HG03103 (cell line): ENCODE results near the gene FAM120B.
A peak's percentile ranks its signal among the peaks of the same experiment; 100 is the strongest.
"Not testable (repeated sequence)": the region's sequence is repeated elsewhere in the genome, so short reads cannot be mapped to it uniquely, and the experiment has no call there.

Source experiments
- ATAC-seq: cut with Tn5 transposase; IDR thresholded peaks from one replicate; pipeline ENCODE4 v1.9.1; 2021; ENCODE audit warnings: low read depth; ENCODE audit not compliant: unreplicated experiment

Gene FAM120B

DNA sequence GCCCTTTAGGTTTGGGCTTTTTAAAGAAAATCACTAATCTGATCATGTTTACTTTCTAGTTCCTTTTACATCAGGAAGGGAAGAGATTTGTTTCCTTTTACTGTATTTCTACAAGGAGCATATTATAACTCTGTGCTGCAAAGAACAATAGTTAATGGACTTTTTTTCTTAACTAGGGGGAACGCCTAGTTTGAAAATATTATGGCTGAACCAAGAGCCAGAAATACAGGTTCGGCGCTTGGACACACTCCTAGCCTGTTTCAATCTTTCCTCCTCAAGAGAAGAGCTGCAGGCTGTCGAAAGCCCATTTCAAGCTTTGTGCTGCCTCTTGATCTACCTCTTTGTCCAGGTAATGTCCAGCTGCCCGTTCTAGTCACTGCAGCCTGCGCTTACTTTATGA, 41.4 kb downstream of the FAM120B start:
- ATAC-seq = no peak

DNA sequence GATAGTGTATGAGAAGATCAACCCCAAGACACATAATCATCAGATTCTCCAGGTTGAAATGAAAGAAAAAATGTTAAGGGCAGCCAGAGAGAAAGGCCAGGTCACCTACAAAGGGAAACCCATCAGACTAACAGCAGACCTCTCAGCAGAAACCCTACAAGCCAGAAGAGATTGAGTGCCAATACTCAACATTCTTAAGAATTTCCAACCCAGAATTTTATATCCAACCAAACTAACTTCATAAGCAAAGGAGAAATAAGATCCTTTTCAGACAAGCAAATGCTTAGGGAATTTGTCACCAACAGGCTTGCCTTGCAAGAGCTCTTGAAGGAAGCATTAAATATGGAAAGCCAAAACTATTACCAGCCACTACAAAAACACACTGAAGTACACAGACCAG, 44.9 kb downstream of the FAM120B start:
- not testable (repeated sequence) for ATAC-seq

DNA sequence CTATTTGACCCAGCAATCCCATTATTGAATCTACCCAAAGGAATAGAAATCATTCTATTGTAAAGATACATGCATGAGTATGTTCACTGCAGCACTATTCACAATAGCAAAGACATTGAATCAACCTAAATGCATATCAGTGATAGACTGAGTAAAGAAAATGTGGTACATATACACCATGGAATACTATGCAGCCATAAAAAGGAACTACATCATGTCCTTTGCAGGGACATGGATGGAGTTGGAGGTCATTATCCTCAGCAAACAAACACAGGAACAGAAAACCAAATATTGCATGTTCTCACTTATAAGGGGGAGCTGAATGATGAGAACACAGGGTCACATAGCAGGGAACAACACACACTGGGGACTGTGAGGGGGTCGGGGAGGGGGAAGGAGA, 48.6 kb downstream of the FAM120B start:
- ATAC-seq = not testable (repeated sequence)

DNA sequence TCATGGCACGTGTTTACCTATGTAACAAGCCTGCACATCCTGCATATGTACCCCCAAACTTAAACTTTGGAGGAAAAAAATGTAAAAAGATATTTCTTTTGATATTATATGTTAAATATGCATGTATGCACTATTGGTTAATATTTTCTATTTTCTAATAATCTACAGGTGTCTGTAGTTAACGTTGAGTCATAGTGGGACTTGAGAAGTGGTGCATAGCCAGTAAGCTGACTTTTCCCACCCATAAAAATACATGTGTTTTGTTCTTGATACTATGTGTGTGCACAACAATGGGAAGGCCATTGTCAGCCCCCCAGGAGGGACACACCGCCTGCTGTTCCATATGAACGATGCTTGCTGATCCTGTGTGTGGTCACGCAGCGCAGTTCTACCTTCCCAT, 49.1 kb downstream of the FAM120B start:
- no peak for ATAC-seq

DNA sequence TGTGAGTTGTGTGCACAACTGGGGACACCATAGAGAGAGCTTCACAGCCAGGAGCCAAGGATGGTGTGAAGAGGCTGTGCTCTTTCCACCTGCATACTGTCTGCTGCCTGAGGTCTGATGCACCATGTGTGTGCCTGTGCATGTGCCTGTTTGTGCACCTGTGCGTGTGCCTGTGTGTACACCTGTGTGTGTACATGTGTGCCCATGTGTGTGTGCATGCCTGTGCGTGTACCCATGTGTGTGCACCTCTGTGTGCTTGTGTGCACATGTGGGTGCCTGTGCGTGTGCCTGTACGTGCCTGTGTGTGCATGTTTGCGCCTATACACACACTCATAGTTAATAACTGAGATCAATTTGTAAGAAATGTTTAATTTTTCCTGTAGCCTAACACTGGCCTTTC, 51.3 kb downstream of the FAM120B start:
- ATAC-seq = no peak

DNA sequence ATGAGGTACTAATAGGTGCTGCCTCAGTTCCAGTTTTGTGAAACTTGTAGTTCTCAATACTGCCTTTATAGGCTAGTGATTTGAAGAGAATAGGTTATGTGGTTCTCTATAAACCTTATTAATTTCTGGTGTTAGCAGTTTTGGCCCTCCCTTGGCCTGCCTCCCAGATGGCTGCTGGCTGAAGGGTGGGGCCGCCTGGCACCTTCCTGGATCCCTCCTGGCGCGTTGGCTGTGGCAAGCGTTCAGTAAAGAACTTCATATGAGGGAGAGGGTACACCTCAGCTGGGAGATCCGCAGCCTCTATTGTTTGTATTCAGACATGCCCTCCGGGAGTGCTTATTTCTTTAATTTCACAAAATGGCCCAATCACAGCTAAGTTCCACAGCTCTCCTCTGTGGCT, 51.9 kb downstream of the FAM120B start:
- no peak for ATAC-seq

DNA sequence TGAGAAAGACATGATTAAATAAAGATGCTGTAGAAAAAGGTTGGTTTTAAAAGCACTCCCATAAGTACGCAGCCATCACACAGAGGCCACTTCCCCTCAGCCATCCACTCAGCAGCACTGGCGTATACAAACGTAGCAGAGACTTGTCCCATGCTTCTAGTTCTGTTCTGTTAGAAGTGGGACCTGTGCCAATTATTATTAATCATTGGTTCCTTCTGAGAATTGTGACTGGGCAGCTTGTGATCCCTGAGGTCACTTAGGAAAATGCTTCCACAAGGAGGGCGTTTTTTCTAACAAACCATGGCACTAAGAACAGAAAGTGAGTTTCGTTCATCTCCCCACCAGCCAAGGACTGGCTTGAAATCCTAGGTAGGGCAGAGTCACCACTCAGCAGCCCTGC, 53.9 kb downstream of the FAM120B start:
- ATAC-seq = no peak

DNA sequence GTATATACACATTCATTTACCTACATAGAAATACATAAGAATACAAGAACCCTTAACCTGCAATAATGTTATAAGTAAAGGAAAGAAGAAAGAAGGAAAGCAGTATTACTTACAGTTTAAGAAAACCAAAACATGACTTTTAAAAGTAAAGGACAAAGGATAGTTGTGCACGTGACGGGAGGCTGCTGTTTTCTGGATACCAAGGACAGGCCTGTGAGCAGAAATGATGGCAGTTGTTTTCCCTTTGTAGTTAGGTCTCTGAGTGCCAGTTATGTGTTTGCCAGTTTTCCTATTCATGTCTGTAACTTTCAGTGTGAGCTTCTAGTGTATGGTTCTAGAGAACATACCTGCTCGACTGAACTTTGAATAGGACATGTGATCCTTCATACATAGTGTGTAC, 54.8 kb downstream of the FAM120B start:
- ATAC-seq = no peak

DNA sequence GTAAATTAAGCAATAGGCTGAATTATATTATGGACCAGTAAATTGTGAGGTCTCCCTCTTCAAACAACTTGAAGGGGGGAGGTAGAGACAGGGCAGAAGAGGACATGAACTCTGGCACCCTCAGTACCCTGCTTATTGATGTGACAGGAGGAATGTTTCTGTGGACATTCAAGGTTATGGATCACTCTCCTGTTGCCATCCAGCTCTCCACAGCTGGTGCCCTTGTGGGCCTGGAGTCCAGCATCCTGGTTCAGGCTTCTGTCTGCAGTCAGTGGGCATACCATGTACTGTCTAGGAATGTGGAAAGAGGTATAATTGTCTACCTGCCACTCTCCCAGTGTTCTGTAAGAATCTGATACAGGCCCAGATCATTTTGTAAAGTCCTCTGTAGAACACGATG, 55.6 kb downstream of the FAM120B start:
- ATAC-seq = no peak

DNA sequence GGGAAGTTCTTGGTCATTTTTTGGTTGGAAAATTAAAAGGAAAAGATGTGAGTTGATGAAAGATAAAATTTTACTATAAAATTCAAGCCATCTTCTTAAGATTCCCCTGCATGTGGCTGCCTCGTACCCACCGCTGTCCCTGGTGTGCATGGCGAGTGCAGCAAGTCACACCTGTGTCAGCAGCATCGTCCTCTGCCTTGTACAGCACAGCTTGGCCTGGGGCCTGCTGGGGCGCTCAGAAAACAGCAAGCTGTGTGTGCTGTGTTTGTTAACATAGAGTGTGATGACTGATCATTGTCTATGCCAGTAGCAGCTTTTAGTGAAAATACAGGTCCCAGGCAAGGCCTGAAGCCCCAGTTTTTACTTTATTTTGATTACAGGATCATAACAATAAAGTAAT, 56.7 kb downstream of the FAM120B start:
- no peak for ATAC-seq

DNA sequence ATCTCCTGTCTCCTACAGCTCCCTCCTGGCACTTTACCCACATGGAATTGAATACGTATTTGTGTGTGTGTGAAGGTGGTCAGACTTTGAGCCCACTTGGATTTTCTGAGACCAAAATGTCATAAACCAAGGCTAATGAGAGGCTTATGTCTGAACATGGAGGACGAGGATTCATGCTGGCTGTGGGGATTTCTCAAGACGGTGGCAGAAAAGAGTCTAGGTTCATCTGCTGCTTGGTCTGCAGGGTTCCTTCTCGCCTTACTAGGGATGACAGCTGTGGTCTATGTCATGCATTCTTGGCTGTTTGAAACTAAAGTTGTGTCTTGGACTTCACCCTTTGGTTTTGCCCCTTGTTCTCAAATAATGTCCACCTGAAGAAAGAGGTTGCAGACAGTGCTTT, 58.6 kb downstream of the FAM120B start:
- no peak for ATAC-seq

DNA sequence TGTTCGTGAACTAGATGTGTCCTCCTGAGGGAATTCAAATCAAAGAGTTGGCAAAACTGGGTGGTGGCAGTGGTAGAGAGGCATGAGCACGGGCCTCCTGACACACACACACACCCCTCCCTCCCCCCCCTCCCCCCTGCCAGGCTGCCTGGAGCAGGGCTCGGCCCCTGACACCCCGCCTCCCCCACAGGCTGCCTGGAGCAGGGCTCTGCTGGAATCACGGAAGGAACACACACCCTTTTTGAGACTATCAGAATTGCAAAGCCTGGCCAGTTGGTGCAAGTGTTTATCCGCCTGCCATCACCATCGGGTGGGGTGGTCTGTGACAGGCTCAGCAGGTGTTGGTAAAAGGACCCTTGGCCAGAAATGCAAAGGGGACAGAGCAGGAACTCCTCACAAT, 59.0 kb downstream of the FAM120B start:
- no peak for ATAC-seq

DNA sequence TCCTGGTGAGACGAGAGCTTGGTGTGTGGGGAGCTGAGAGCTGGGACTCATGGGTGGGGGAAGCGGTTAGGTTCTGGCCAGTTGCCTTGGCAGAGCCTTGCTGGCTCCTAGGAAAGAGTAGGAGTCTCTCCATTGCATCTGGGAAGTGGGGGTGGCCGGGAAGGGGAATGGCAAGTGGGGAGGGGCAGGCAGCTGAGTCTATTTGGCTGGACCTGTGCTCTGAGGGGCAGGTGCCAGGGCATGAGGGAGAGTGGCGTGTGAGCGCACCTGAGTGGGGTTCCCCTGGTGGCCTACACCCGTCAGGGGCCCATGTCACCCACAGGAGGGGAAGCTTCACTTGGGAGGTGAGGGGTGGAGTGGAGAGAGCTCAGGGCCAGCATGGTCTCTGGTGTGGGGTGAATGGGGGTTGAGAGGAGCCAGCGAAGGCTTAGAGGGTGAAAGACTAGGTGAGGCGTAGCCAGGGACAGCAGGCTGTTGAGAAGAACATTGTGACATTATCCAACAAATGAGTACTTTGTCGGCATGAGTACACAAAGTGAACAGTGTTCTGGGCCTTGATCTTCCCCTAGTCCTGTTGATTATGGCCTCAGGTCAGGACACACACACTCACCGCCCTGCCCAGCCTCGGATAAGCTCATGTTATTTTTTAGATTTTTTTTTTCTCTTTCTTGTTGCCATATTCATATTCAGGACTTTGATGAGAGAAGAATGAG, 59.8 kb downstream of the FAM120B start:
- ATAC-seq = no peak

DNA sequence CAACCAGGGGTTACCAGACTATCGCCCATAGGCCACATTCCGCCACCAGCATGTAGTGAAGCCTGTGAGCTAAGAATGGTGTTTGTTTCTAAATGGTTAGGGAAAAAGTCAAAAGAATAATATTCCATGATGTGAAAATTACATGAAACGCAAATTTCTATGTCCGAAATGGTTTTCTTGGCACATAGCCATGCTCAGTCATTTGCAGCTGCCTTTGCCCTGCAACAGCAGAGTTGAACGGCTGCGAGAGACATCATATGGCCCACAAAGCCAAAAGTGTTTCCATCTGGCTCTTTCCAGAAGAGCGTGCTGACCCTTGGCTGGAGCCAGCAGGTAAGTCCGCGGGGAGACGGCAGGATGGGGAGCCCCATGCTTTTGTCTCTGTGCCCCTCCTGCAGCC, 60.7 kb downstream of the FAM120B start:
- no peak for ATAC-seq

DNA sequence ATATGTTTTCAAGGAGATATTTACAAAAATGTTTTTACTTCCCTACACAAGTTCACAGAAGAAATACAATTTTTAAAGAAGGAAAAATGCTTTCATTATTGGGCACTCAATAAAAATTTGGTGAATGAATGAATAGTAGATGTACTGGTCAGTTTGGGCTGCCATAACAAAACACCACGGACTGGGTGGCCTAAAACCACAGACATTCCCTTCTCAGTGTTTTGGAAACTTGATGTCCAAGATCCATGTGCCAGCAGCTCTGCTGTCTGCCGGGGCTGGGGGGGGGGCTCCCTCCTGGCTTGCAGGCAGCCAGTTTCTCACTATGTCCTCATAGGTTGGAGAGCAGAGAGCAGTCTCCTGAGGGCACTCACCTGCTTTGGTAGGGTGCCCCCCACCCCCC, 62.0 kb downstream of the FAM120B start:
- ATAC-seq = no peak

DNA sequence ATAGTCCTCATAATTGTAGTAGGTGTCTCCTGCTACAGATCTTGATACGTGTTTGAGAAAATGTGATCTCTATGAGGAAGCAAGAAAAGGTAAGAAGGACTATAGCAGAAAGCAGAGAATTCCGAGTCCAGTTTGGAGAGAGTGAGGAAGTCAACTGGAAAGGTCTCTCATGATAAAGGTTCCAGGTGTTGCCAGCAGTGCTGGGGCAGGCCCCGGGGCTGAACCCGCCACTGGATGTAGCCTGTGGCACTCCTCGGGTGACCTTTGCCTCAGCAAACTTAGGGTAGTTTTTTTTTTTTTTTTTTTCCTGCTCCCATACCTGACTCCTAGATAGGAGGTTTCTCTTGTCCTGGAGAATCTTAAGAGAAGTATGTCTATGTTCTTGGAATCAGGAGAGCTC, 62.8 kb downstream of the FAM120B start:
- ATAC-seq = no peak

DNA sequence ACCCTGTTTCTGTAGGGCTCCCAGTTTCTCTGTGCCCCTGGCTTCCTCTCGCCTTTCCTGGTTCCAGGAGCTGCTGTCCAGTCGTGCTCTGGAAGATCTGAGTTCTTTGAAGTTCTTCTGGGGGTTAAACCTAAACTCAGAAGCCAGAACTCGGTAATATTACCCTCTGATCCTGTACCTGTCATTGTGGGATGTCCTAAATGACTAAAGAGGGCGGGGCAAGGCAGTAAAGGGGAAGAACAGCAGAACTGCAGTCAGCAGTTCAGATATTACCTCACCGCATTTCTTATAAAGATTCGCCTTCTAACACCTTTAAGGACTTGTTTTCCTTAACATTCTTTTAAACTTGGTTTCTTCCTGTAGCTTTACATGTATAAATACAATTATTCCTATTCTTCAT, 63.9 kb downstream of the FAM120B start:
- peak; percentile 75 for ATAC-seq

DNA sequence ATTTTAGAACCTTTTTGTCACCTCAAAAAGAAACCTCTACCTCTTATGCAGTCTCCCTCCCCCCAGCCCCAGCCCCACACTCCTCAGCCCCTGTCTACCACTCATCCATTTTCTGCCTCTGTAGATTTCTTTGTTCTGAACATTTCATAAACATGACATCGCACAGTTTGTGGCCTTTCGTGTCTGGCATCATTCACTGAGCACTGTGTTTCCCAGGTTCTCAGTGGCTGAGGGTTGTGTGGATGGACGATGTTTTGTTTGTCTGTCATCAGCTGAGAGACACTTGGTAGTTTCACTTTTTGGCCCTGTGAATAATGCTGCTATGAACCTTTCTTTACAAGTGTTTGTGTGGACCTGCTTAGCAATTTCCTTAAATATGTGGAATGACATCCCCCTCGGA, 64.5 kb downstream of the FAM120B start:
- no peak for ATAC-seq

DNA sequence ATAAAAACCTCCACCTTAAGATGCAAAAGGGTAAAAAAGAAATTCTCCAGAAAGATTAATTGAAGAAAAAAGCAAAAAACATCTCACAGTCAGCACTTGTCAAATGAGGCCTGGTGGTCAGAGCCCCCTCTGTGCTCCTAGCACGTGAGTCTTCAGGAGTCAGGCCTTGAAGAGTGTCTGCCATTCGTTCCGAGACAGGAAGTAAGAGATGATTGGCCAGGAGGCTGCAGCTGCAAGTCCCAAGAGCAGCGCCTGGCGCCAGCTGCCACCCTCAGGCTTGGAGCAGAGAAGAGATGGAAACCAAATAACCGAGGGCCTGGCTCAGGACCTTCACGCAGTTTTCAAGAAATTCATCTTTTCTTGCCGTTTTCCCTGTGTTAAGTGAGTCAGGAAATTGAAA, 65.0 kb downstream of the FAM120B start:
- no peak for ATAC-seq

DNA sequence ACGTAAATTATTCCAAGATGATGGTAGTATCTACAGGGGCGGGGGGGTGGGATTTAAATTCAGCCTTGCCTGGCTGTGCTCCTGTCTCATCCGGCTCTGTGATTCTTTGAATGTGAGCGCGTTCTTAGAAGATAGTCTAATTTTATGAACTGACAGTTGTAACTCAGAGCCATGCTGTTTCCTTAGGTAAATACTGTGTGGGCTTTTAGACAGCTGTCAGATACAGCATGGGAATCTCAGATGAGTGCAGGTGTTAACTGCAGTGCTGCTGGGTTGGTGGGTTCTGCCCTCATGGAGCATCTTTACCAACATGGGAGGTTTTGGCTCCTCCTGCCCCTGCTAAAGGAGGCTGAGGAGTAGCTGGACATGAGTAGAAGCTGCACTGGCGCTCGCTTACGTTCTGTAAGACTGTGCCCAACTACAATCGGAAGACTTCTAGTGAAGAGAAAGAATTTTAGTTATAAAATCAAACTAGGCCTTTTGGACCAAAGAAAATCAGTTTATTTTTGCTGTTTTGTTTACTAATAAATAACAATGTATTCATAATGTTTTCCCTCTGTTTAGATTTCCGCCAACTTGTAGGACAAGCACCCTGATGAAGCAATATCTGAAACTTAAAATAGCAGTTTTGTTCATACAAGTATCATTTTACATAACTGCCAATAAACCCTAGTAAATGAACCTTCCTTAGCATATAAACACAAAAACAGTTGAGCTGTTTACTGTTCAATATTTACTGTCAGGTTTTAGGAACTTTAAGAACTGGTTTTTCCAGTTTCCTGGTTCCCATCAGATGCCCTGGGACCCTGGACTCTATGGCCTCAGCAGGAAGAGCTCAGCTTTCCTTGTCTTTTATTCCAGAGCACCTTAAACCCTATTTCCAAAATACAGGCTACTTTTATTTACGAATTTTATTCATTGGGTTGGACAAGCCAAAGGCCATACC, 66.1 kb downstream of the FAM120B start:
- ATAC-seq = no peak

DNA sequence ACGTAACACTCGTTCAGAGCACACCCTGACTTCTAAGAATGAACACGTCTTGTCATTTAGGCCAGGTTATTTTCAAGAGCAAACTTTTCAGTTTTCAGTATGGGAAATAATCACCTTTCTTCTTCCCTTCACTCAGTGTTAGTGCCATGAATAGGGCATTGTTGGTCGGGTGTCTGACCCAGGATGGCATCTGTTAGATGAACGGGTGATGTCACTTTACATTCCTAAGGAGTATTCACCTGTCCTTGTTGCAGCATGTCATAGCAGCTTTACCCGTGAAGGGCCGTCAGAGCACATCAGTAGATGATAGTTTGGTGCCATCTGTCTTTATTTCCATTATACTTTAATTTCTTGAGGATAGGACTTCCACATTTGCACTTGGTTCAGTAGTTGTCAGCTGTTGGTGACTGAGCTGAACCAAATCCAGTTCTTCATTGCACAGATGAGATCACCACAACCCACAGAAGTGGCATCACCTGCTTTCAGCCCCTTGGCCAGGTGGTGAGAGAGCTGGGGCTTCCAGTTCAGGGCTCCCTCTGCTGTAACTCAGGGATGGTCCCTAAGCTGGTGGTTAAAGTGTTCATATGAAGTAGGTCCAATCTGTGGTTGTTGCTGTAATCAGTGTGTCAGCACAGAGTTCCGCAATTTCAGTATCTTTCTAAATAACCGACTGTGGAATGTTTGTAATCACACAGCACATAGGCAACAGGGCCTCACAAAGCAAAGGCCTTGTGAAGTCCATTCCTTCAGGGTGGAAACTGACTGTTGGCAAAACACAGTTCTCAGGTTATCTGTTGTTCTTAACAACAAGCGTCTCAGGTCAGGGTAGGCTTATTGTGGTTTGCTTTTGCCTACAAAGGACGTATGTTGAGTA, 68.2 kb downstream of the FAM120B start:
- no peak for ATAC-seq
